Lower leg skin (tissue), 3 donors: Measurements from ENCODE around the gene DECR2.

Experiments used
- POLR2A ChIP-seq, 2 donors: fragments of 450-650 bp; IDR thresholded peaks; one replicate each; pipeline ENCODE4 v1.6.1; 2016 to 2017; ENCODE audit warnings: antibody characterized with exemption in 2 of 2, mild to moderate bottlenecking in 1 of 2, moderate library complexity in 1 of 2
- TF ChIP-seq, protein P1 (sequence below), 3 donors: fragments of 450-650 bp; IDR thresholded peaks; one replicate each; pipeline ENCODE4 v1.5.1; 2016; ENCODE audit warnings: antibody characterized with exemption in 3 of 3, mild to moderate bottlenecking in 3 of 3, moderate library complexity in 2 of 3

DNA sequence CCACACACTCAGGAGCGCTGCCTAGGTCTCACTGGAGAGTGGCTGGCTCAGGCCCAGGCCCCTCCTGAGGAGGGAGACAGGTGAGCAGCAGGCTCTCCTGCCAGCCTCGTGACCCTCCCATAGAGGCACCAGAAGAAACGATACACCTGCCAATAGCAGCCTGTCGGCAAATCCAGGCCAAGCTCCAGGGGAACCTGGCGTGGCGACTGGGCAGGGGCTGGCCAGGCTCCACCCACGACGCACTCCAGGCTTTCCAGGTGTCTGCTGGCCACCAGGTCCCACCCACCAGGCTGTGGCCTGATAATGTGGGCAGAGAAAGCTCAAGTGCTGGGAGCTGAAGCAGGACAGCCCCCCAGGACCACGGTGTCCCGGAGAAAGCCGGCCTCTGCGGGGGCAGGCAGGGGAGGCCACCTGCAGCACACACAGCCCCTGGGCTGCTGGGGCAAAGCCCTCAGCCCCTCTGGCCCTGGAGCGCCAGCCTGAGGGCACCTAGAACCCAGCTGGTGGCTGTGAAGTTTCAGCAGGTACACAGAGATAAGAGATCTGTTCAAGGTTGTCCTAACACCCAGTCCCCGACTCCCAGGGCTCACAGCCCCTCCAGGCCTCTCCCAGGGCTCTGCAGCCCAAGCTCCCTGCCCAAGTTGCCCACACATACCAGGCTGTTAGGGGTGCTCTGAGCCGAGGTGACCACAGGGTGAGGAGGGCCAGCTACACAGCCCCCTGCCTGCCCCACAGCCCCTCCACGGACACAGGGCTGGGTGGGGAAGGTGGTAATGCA, 22.3 kb upstream of the DECR2 start:
- TF ChIP-seq, protein P1, sequence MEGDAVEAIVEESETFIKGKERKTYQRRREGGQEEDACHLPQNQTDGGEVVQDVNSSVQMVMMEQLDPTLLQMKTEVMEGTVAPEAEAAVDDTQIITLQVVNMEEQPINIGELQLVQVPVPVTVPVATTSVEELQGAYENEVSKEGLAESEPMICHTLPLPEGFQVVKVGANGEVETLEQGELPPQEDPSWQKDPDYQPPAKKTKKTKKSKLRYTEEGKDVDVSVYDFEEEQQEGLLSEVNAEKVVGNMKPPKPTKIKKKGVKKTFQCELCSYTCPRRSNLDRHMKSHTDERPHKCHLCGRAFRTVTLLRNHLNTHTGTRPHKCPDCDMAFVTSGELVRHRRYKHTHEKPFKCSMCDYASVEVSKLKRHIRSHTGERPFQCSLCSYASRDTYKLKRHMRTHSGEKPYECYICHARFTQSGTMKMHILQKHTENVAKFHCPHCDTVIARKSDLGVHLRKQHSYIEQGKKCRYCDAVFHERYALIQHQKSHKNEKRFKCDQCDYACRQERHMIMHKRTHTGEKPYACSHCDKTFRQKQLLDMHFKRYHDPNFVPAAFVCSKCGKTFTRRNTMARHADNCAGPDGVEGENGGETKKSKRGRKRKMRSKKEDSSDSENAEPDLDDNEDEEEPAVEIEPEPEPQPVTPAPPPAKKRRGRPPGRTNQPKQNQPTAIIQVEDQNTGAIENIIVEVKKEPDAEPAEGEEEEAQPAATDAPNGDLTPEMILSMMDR (IDR thresholded peaks at IDR 0.05) = no peak
- TF ChIP-seq POLR2A (IDR thresholded peaks at IDR 0.05) = no peak
